ENCODE data around the gene C1orf21. TPM values are rescaled to one million over a fixed set of nuclear protein-coding genes. Genes with fewer than 3 reads are reported as not detected.

The C1orf21 gene
- total and polyA plus RNA-seq, 2 donors (not counting 1 experiment from before 2014, with no cell fraction given), result 53.0 to 95.4 TPM

DNA sequence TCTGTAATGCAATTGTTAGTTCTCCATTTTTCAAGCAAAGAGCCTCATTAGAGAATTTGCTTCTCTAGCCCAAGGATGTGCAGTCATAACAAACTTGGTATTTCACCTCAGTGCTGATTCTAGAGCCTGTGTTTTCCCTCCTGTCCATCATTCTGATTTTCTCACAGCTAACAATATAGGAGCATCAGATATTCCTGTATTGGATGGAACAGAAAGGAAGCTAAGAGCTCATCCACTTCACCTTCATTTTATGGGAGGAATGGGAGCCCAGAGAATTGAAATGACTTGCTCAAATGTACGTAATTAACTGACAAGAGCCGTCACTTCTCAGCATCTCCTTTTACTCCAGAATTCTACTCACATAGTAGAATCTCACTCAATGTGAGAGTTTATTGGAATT is 271.2 kb downstream of the C1orf21 start:
- Histone ChIP-seq H3K27ac (ENCODE audit: insufficient read depth, low read length) (no peak overlapping the region), H3K4me1 (ENCODE audit: control insufficient read depth, extremely low read depth, insufficient read depth, low read length) (no peaks in the 10 kb centered on the region), H3K4me2 (ENCODE audit: extremely low read depth, insufficient read depth, low read length) (no peak overlapping the region), H3K4me3 (replicated peaks in 1 of 4; ENCODE audit: control extremely low read depth in 1 of 4, insufficient read depth in 1 of 4, low read depth in 3 of 4, low read length in 4 of 4) (no peak overlapping the region), H3K27me3 (ENCODE audit: control insufficient read depth, insufficient read depth, low read length) (no peaks in the 10 kb centered on the region), H4K20me1 (ENCODE audit: control insufficient read depth, extremely low read depth, insufficient read depth, low read length) (no peaks in the 10 kb centered on the region), H3K36me3 (ENCODE audit: control insufficient read depth, insufficient read depth, low read length) (no peaks in the 10 kb centered on the region), H3K9ac (ENCODE audit: insufficient read depth, low read length) (no peak overlapping the region), H3K79me2 (ENCODE audit: control insufficient read depth, insufficient read depth, low read length) (no peaks in the 10 kb centered on the region), H3K9me3 (ENCODE audit: control insufficient read depth, insufficient read depth, low read depth, low read length) (no peaks in the 10 kb centered on the region), H2AFZ (ENCODE audit: low read length) (no peak overlapping the region)
- TF ChIP-seq, protein P1, sequence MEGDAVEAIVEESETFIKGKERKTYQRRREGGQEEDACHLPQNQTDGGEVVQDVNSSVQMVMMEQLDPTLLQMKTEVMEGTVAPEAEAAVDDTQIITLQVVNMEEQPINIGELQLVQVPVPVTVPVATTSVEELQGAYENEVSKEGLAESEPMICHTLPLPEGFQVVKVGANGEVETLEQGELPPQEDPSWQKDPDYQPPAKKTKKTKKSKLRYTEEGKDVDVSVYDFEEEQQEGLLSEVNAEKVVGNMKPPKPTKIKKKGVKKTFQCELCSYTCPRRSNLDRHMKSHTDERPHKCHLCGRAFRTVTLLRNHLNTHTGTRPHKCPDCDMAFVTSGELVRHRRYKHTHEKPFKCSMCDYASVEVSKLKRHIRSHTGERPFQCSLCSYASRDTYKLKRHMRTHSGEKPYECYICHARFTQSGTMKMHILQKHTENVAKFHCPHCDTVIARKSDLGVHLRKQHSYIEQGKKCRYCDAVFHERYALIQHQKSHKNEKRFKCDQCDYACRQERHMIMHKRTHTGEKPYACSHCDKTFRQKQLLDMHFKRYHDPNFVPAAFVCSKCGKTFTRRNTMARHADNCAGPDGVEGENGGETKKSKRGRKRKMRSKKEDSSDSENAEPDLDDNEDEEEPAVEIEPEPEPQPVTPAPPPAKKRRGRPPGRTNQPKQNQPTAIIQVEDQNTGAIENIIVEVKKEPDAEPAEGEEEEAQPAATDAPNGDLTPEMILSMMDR (conservative IDR thresholded peaks at IDR 0.05 in 1 of 2, IDR thresholded peaks at IDR 0.05 in 1 of 2; ENCODE audit: low read depth in 1 of 2, low read length in 2 of 2), result no peak
- TF ChIP-seq EZH2 (IDR thresholded peaks at IDR 0.05; ENCODE audit: low read length, missing control alignments), result no peak
- DNase-seq (ENCODE audit: low read depth in 2 of 2), result no peak

DNA sequence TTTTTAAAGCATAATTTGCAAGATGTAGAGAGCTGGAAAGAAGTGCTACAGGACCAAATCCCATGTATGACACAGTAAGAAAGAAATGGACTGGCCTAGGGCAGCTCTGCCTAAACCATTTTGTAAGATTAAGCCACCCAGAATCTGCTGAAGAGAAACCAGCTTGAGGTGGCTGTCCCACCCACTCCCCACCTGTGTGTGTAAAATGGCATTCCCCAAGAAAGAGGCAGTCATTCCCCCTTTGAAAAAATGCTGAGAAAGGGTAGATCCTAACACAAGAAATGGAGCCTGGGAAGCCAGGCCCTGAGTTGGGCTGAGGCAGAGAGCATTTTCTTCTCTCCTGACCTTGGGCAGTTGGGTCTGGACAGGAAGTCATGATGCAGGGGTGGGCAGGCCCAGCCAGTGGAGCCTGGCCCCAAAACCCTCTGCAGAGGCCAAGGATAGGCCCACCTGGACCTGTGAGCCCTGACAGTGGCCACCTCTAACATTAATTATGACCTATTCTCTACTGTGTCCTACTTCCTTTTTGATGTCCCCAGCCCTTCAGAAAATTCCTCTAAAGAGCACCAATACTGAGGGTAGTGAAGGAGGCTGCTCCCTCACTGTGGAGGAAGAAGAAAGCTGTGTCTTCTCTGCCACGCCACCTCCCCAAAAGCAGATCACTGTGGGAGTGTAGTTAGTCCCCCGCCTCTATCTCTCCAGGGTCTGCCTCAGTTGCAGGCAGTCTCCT is 273.8 kb downstream of the C1orf21 start:
- no peaks in the 10 kb centered on the region for H4K20me1 ChIP-seq (ENCODE audit: control insufficient read depth, extremely low read depth, insufficient read depth, low read length)
- H3K4me3 ChIP-seq (replicated peaks in 1 of 4; ENCODE audit: control extremely low read depth in 1 of 4, insufficient read depth in 1 of 4, low read depth in 3 of 4, low read length in 4 of 4), result no peak overlapping the region
- DNase-seq (ENCODE audit: low read depth in 2 of 2), result no peak
- peaks cover 4% of the 10 kb centered on the region for H3K4me1 ChIP-seq (ENCODE audit: control insufficient read depth, extremely low read depth, insufficient read depth, low read length)
- H3K4me2 ChIP-seq (ENCODE audit: extremely low read depth, insufficient read depth, low read length), result no peak overlapping the region
- H3K27me3 ChIP-seq (ENCODE audit: control insufficient read depth, insufficient read depth, low read length), result no peaks in the 10 kb centered on the region
- H3K36me3 ChIP-seq (ENCODE audit: control insufficient read depth, insufficient read depth, low read length), result no peaks in the 10 kb centered on the region
- H3K9ac ChIP-seq (ENCODE audit: insufficient read depth, low read length), result no peak overlapping the region
- TF ChIP-seq, protein P1 (conservative IDR thresholded peaks at IDR 0.05 in 1 of 2, IDR thresholded peaks at IDR 0.05 in 1 of 2; ENCODE audit: low read depth in 1 of 2, low read length in 2 of 2), result no peak
- TF ChIP-seq EZH2 (IDR thresholded peaks at IDR 0.05; ENCODE audit: low read length, missing control alignments), result no peak
- no peaks in the 10 kb centered on the region for H3K9me3 ChIP-seq (ENCODE audit: control insufficient read depth, insufficient read depth, low read depth, low read length)
- H3K27ac ChIP-seq (ENCODE audit: insufficient read depth, low read length), result no peak overlapping the region
- H3K79me2 ChIP-seq (ENCODE audit: control insufficient read depth, insufficient read depth, low read length), result no peaks in the 10 kb centered on the region
- H2AFZ ChIP-seq (ENCODE audit: low read length), result no peak overlapping the region

DNA sequence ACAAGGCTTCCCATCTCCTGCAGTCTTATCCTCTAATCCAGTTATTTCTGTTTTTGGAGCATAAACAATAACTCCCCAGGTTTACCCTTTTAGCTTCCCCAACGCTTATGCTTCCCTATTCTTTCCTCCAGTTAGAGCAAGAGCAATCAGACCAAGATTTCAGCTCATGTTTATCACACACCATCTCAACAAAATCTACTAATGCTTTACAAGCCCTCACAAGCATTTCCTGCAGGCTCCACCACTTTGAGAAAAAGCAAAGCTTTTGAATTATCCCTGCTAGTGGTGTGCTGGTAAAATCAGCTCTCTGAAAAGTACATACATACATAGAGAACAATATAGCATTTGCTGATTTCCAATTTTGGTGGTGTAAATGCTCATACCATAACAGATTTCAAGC is 275.0 kb downstream of the C1orf21 start:
- no peaks in the 10 kb centered on the region for H3K9me3 ChIP-seq (ENCODE audit: control insufficient read depth, insufficient read depth, low read depth, low read length)
- H3K9ac ChIP-seq (ENCODE audit: insufficient read depth, low read length), result no peak overlapping the region
- H3K27me3 ChIP-seq (ENCODE audit: control insufficient read depth, insufficient read depth, low read length), result no peaks in the 10 kb centered on the region
- no peak for DNase-seq (ENCODE audit: low read depth in 2 of 2)
- H2AFZ ChIP-seq (ENCODE audit: low read length), result no peak overlapping the region
- H3K4me2 ChIP-seq (ENCODE audit: extremely low read depth, insufficient read depth, low read length), result no peak overlapping the region
- no peaks in the 10 kb centered on the region for H3K36me3 ChIP-seq (ENCODE audit: control insufficient read depth, insufficient read depth, low read length)
- no peak overlapping the region for H3K27ac ChIP-seq (ENCODE audit: insufficient read depth, low read length)
- H3K4me1 ChIP-seq (ENCODE audit: control insufficient read depth, extremely low read depth, insufficient read depth, low read length), result peaks cover 4% of the 10 kb centered on the region
- no peaks in the 10 kb centered on the region for H4K20me1 ChIP-seq (ENCODE audit: control insufficient read depth, extremely low read depth, insufficient read depth, low read length)
- H3K79me2 ChIP-seq (ENCODE audit: control insufficient read depth, insufficient read depth, low read length), result no peaks in the 10 kb centered on the region
- no peak overlapping the region for H3K4me3 ChIP-seq (replicated peaks in 1 of 4; ENCODE audit: control extremely low read depth in 1 of 4, insufficient read depth in 1 of 4, low read depth in 3 of 4, low read length in 4 of 4)
- no peak for TF ChIP-seq EZH2 (IDR thresholded peaks at IDR 0.05; ENCODE audit: low read length, missing control alignments)
- TF ChIP-seq, protein P1 (conservative IDR thresholded peaks at IDR 0.05 in 1 of 2, IDR thresholded peaks at IDR 0.05 in 1 of 2; ENCODE audit: low read depth in 1 of 2, low read length in 2 of 2), result no peak

Measured in fibroblast of lung (primary cell).